ENCODE measurements around the gene GREB1. TPM values are rescaled to one million over a fixed set of nuclear protein-coding genes. Genes with fewer than 3 reads are reported as not detected.

The GREB1 gene
- total and polyA plus RNA-seq, 2 of the 13 experiments (the other 11 are each of a cell fraction or from before 2014, with no cell fraction given), result 31.3 to 61.2 TPM

DNA sequence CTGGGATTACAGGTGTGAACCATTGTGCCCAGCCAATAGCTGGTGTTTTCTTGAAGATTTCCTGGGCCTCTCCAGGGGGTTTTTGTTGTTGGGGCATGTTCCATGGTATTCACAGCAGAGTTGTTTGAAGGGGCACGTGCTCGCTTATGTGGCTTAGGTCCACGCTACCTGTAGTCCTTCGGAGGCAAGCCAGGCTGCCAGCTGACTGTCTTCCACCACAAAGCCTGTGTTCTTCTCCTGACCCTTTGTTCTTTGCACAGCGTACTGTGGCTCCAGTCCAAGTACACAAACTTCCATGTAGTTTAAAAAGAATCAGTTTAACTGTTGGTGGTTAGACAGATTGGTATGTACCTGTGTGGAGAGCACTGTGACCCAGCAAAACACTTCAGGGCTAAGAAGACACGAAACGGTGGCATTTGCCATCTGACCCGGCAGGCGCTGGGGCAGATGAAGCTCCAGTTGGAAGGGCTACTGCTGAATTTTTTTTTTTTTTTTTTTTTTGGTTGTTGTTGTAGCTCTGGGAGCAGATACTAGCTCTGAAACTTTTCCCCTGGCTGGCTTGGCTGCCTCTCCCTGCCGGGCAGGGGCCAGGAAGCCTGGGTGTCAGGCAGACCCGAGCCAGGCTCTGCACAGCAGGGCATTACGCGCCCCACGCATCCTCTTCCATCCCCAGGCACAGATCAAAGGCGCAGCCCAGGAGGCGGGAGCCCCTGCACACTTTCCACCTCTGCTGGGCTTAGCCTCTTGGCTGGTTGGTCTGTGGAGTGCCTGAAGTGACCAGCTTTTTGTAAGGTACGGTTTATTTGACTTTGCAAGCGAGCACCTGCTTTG is 5.7 kb downstream of the GREB1 start (continued):
- no peak for TF ChIP-seq ZNF720 (CRISPR knock-in tag; IDR thresholded peaks at IDR 0.05)
- TF ChIP-seq SOX6 (IDR thresholded peaks at IDR 0.05), result no peak
- TF ChIP-seq SOX6 (CRISPR knock-in tag; IDR thresholded peaks at IDR 0.05), result peak; percentile 98
- TF ChIP-seq ZNF576 (CRISPR knock-in tag; IDR thresholded peaks at IDR 0.05), result no peak
- TF ChIP-seq ZNF773 (CRISPR knock-in tag; IDR thresholded peaks at IDR 0.05; ENCODE audit: borderline replicate concordance), result no peak
- TF ChIP-seq ZHX1 (CRISPR knock-in tag; IDR thresholded peaks at IDR 0.05; ENCODE audit: low read depth), result no peak
- TF ChIP-seq, protein P1, sequence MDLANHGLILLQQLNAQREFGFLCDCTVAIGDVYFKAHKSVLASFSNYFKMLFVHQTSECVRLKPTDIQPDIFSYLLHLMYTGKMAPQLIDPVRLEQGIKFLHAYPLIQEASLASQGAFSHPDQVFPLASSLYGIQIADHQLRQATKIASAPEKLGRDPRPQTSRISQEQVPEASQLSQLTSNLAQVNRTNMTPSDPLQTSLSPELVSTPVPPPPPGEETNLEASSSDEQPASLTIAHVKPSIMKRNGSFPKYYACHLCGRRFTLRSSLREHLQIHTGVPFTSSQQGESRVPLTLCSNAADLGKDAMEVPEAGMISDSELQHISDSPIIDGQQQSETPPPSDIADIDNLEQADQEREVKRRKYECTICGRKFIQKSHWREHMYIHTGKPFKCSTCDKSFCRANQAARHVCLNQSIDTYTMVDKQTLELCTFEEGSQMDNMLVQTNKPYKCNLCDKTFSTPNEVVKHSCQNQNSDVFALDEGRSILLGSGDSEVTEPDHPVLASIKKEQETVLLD (CRISPR knock-in tag; IDR thresholded peaks at IDR 0.05; ENCODE audit: low read depth), result no peak
- TF ChIP-seq ZNF777 (CRISPR knock-in tag; IDR thresholded peaks at IDR 0.05), result peak; percentile 63
- peak; percentile 19; the same call in 1 of the 2 replicates for TF ChIP-seq ZSCAN5A (CRISPR knock-in tag; IDR thresholded peaks at IDR 0.05; ENCODE audit: borderline replicate concordance)
- TF ChIP-seq PHF8 (CRISPR knock-in tag; IDR thresholded peaks at IDR 0.05), result peak; percentile 55
- no peak for TF ChIP-seq SYNCRIP (IDR thresholded peaks at IDR 0.05; ENCODE audit: insufficient read depth, low read depth, low read length)
- TF ChIP-seq ZNF282 (IDR thresholded peaks at IDR 0.05; ENCODE audit: partially characterized antibody), result no peak
- TF ChIP-seq E2F2 (CRISPR knock-in tag; IDR thresholded peaks at IDR 0.05; ENCODE audit: borderline replicate concordance), result no peak
- TF ChIP-seq, protein P2, sequence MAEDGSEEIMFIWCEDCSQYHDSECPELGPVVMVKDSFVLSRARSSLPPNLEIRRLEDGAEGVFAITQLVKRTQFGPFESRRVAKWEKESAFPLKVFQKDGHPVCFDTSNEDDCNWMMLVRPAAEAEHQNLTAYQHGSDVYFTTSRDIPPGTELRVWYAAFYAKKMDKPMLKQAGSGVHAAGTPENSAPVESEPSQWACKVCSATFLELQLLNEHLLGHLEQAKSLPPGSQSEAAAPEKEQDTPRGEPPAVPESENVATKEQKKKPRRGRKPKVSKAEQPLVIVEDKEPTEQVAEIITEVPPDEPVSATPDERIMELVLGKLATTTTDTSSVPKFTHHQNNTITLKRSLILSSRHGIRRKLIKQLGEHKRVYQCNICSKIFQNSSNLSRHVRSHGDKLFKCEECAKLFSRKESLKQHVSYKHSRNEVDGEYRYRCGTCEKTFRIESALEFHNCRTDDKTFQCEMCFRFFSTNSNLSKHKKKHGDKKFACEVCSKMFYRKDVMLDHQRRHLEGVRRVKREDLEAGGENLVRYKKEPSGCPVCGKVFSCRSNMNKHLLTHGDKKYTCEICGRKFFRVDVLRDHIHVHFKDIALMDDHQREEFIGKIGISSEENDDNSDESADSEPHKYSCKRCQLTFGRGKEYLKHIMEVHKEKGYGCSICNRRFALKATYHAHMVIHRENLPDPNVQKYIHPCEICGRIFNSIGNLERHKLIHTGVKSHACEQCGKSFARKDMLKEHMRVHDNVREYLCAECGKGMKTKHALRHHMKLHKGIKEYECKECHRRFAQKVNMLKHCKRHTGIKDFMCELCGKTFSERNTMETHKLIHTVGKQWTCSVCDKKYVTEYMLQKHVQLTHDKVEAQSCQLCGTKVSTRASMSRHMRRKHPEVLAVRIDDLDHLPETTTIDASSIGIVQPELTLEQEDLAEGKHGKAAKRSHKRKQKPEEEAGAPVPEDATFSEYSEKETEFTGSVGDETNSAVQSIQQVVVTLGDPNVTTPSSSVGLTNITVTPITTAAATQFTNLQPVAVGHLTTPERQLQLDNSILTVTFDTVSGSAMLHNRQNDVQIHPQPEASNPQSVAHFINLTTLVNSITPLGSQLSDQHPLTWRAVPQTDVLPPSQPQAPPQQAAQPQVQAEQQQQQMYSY (CRISPR knock-in tag; IDR thresholded peaks at IDR 0.05), result no peak; the same call in 1 of the 2 replicates
- TF ChIP-seq GMEB1 (CRISPR knock-in tag; IDR thresholded peaks at IDR 0.05; ENCODE audit: borderline replicate concordance), result peak; percentile 45; the same call in 1 of the 2 replicates

Data from HepG2 (cell line).